H1 (cell line): ENCODE results near the gene DCLK1. TPM values are rescaled to one million over a fixed set of nuclear protein-coding genes. Genes with fewer than 3 reads are reported as not detected.
A peak's percentile ranks its signal among the peaks of the same experiment; 100 is the strongest.

Source experiments
- CTCF ChIA-PET: fragments of 300-600 bp; sonication (Branson Sonifier 250); formaldehyde crosslinking; loops from one replicate; lab custom pipeline; 2021; ENCODE audit not compliant: partially characterized antibody; lab: Charles Lee
- POLR2A ChIA-PET: fragments of 300-600 bp; sonication (Branson Sonifier 250); formaldehyde crosslinking; loops from one replicate; lab custom pipeline; 2021; ENCODE audit warnings: inconsistent platforms; ENCODE audit not compliant: partially characterized antibody; lab: Charles Lee
- DNase-seq, 2 experiments: peaks; one replicate each; pipeline versions ENCODE4 v3.0.0 to v3.0.0-alpha.2; 2010 to 2022; ENCODE audit warnings: low spot score in 2 of 2, low read depth in 1 of 2, mixed read lengths in 1 of 2
- FAIRE-seq: peaks from 2 replicates; lab custom pipeline; 2011; peaks lifted over from hg19 to GRCh38; lab: Jason Lieb, UNC
- H2AFZ ChIP-seq: 2 replicates; pipeline ENCODE4 v1.8.1; 2012; ENCODE audit warnings: low read length, inconsistent platforms
- H2AK5ac ChIP-seq: 2 replicates; pipeline ENCODE4 v1.6.1; 2013; ENCODE audit warnings: low read depth, low read length
- H2BK120ac ChIP-seq: replicated peaks from 2 replicates; pipeline ENCODE3; 2013; ENCODE audit warnings: low read depth, low read length, inconsistent platforms
- H2BK12ac ChIP-seq: 2 replicates; pipeline ENCODE4 v1.6.1; 2013; ENCODE audit warnings: low read depth, low read length
- H2BK15ac ChIP-seq: 2 replicates; pipeline ENCODE4 v1.6.1; 2013; ENCODE audit warnings: low read length
- H2BK20ac ChIP-seq: 2 replicates; pipeline ENCODE4 v1.6.1; 2013; ENCODE audit warnings: low read length
- H2BK5ac ChIP-seq: 2 replicates; pipeline ENCODE4 v1.6.1; 2013; ENCODE audit warnings: low read depth, low read length
- H3K14ac ChIP-seq: 2 replicates; pipeline ENCODE4 v1.6.1; 2013; ENCODE audit warnings: inconsistent platforms; ENCODE audit not compliant: insufficient read length
- H3K18ac ChIP-seq: 2 replicates; pipeline ENCODE4 v1.6.1; 2013; ENCODE audit warnings: low read length; ENCODE audit errors: extremely low read depth
- H3K23ac ChIP-seq: 2 replicates; pipeline ENCODE4 v1.6.1; 2013; ENCODE audit warnings: inconsistent platforms; ENCODE audit not compliant: insufficient read length
- H3K23me2 ChIP-seq: 2 replicates; pipeline ENCODE4 v1.6.1; 2013; ENCODE audit warnings: low read depth, low read length
- H3K27ac ChIP-seq: 2 replicates; pipeline ENCODE4 v1.6.1; 2011; ENCODE audit warnings: low read depth, low read length, inconsistent platforms
- H3K27me3 ChIP-seq, 4 experiments: replicated peaks in 1 of 4; 1 replicate in 1 of 4; 2 replicates in 3 of 4; pipeline versions ENCODE4 v1.6.1 to v1.8.1; 2011 to 2013; ENCODE audit warnings: low read length in 3 of 4, mild to moderate bottlenecking in 3 of 4, inconsistent platforms in 2 of 4, mixed read lengths in 2 of 4, moderate library complexity in 1 of 4; ENCODE audit not compliant: control insufficient read depth in 3 of 4, insufficient read depth in 3 of 4; ENCODE audit errors: extremely low read depth in 1 of 4
- H3K36me3 ChIP-seq, 4 experiments: 2 replicates each; pipeline versions ENCODE4 v1.6.1 to v1.8.1; 2011 to 2013; ENCODE audit warnings: mild to moderate bottlenecking in 4 of 4, low read length in 3 of 4, moderate library complexity in 2 of 4, control low read depth in 1 of 4, inconsistent platforms in 1 of 4; ENCODE audit not compliant: insufficient read depth in 4 of 4, control insufficient read depth in 2 of 4
- H3K4ac ChIP-seq: replicated peaks from 2 replicates; pipeline ENCODE3; 2013; ENCODE audit warnings: low read length, low read depth, mixed read lengths, inconsistent platforms; ENCODE audit not compliant: insufficient read length
- H3K4me1 ChIP-seq, 4 experiments: replicated peaks in 1 of 4; 1 replicate in 1 of 4; 2 replicates in 3 of 4; pipeline versions ENCODE4 v1.6.1 to v1.8.1; 2011 to 2013; ENCODE audit warnings: low read length in 3 of 4, inconsistent platforms in 2 of 4, mixed read lengths in 1 of 4; ENCODE audit not compliant: insufficient read depth in 4 of 4, control insufficient read depth in 3 of 4
- H3K4me2 ChIP-seq, 2 experiments: 2 replicates each; pipeline versions ENCODE4 v1.6.1 to v1.8.1; 2011 to 2013; ENCODE audit warnings: low read depth in 2 of 2, low read length in 2 of 2, control low read depth in 1 of 2, inconsistent platforms in 1 of 2, mild to moderate bottlenecking in 1 of 2; ENCODE audit not compliant: insufficient read depth in 1 of 2
- H3K4me3 ChIP-seq, 4 experiments: fragments of 200-600, 300-600 bp in 1 of 4; sonication (generic), shearing (Covaris generic), sonication (Bioruptor Twin) in 1 of 4; 2 replicates each; pipeline versions ENCODE4 v1.5.1 to v1.8.1; 2011 to 2016; ENCODE audit warnings: low read length in 4 of 4, low read depth in 3 of 4, control low read depth in 2 of 4, inconsistent platforms in 2 of 4, mild to moderate bottlenecking in 2 of 4, mixed read lengths in 1 of 4, moderate library complexity in 1 of 4; ENCODE audit not compliant: insufficient read depth in 2 of 4; ENCODE audit errors: extremely low read depth in 1 of 4
- H3K56ac ChIP-seq: replicated peaks from 2 replicates; pipeline ENCODE3; 2013; ENCODE audit warnings: low read depth, mild to moderate bottlenecking, mixed read lengths, low read length, inconsistent platforms; ENCODE audit not compliant: insufficient read length
- H3K79me1 ChIP-seq: 2 replicates; pipeline ENCODE4 v1.6.1; 2013; ENCODE audit warnings: low read depth, low read length, control low read depth
- H3K79me2 ChIP-seq, 2 experiments: 2 replicates each; pipeline versions ENCODE4 v1.6.1 to v1.8.1; 2012 to 2013; ENCODE audit warnings: low read length in 2 of 2, mild to moderate bottlenecking in 2 of 2, inconsistent platforms in 1 of 2; ENCODE audit not compliant: insufficient read depth in 2 of 2, control insufficient read depth in 1 of 2
- H3K9ac ChIP-seq, 4 experiments: replicated peaks in 1 of 4; 1 replicate in 1 of 4; 2 replicates in 3 of 4; pipeline versions ENCODE4 v1.6.1 to v1.8.1; 2011 to 2013; ENCODE audit warnings: low read depth in 3 of 4, low read length in 3 of 4, control low read depth in 2 of 4, mild to moderate bottlenecking in 2 of 4, moderate library complexity in 2 of 4, inconsistent platforms in 1 of 4; ENCODE audit errors: extremely low read depth in 1 of 4
- H3K9me3 ChIP-seq, 2 experiments: 2 replicates each; pipeline versions ENCODE4 v1.6.1 to v1.8.1; 2012 to 2013; ENCODE audit warnings: mild to moderate bottlenecking in 2 of 2, moderate library complexity in 2 of 2, control low read depth in 1 of 2, inconsistent platforms in 1 of 2, low read depth in 1 of 2, low read length in 1 of 2, mixed read lengths in 1 of 2; ENCODE audit not compliant: insufficient read depth in 2 of 2
- H4K20me1 ChIP-seq, 2 experiments: replicated peaks in 1 of 2; 2 replicates each; pipeline versions ENCODE3 to v1.8.1; 2011 to 2013; ENCODE audit warnings: inconsistent platforms in 2 of 2, low read length in 2 of 2, mild to moderate bottlenecking in 1 of 2; ENCODE audit not compliant: insufficient read depth in 2 of 2, control insufficient read depth in 1 of 2
- H4K5ac ChIP-seq: 2 replicates; pipeline ENCODE4 v1.6.1; 2013; ENCODE audit warnings: low read length, low read depth, mixed read lengths, inconsistent platforms; ENCODE audit not compliant: insufficient read length
- H4K8ac ChIP-seq: 2 replicates; pipeline ENCODE4 v1.8.0; 2013; ENCODE audit warnings: mild to moderate bottlenecking, moderate library complexity, low read length, inconsistent platforms; ENCODE audit not compliant: insufficient read depth; ENCODE audit errors: extremely low read depth
- H4K91ac ChIP-seq: replicated peaks from 2 replicates; pipeline ENCODE3; 2013; ENCODE audit warnings: low read length, mixed read lengths, inconsistent platforms; ENCODE audit not compliant: insufficient read length
- CBX8 ChIP-seq: fragments of 300-800, 300-1000 bp; sonication (generic); IDR thresholded peaks from 2 replicates; pipeline ENCODE4 v1.7.1; 2016; ENCODE audit warnings: low read depth, low read length, borderline replicate concordance
- HDAC2 ChIP-seq, 2 experiments: fragments of 300-600 bp in 1 of 2; sonication (generic) in 1 of 2; IDR thresholded peaks; 2 replicates each; pipeline ENCODE4 v1.6.1; 2011 to 2012; ENCODE audit warnings: low read depth in 2 of 2, low read length in 2 of 2, mild to moderate bottlenecking in 2 of 2, moderate library complexity in 2 of 2, borderline replicate concordance in 1 of 2, inconsistent platforms in 1 of 2
- KDM1A ChIP-seq: fragments of 200-600, 300-600 bp; sonication (generic); IDR thresholded peaks from 2 replicates; pipeline ENCODE4 v1.7.1; 2016; ENCODE audit warnings: mild to moderate bottlenecking, low read length, borderline replicate concordance
- NANOG ChIP-seq: IDR thresholded peaks from 2 replicates; pipeline ENCODE4 v1.6.1; 2011; ENCODE audit warnings: low read length, low read depth, mild to moderate bottlenecking, inconsistent platforms; ENCODE audit not compliant: insufficient read depth, poor library complexity, severe bottlenecking
- RAD21 ChIP-seq, 2 experiments: IDR thresholded peaks in 1 of 2; conservative IDR thresholded peaks in 1 of 2; 2 replicates each; pipeline ENCODE4 v1.6.1; 2011; ENCODE audit warnings: low read depth in 2 of 2, low read length in 2 of 2, improper control_type of control experiment in 1 of 2, inconsistent platforms in 1 of 2, mild to moderate bottlenecking in 1 of 2, moderate library complexity in 1 of 2
- TBP ChIP-seq: IDR thresholded peaks from 2 replicates; pipeline ENCODE4 v1.6.1; 2011; ENCODE audit warnings: low read depth, low read length, improper control_type of control experiment
- YY1 ChIP-seq: IDR thresholded peaks from 2 replicates; pipeline ENCODE4 v1.6.1; 2011; ENCODE audit warnings: low read depth, mild to moderate bottlenecking, low read length
- WGBS, 2 experiments: shearing (Covaris generic) in 1 of 2; methylation state at CpG; one replicate each; pipeline versions ENCODE4 v1.1.6 to v1.1.7; 2013 to 2015; ENCODE audit warnings: low lambda C conversion rate in 2 of 2, mixed read lengths in 2 of 2, inconsistent platforms in 1 of 2, low coverage in 1 of 2, missing lambda C conversion rate in 1 of 2; ENCODE audit not compliant: insufficient replicate concordance in 2 of 2, insufficient coverage in 1 of 2, insufficient read length in 1 of 2; ENCODE audit errors: extremely low coverage in 1 of 2, missing lambda C conversion rate in 1 of 2; 5-methylcytosine and 5-hydroxymethylcytosine counted together
- polyA plus RNA-seq, 7 experiments: library from polyadenylated mRNA; depleted of rRNA in 3 of 7; stranded (reverse) in 5 of 7; unstranded in 2 of 7; fragments of >200 nt in 5 of 7; fragments of 200-250 nt in 2 of 7; gene quantifications; 1 replicate in 5 of 7; 2 replicates in 1 of 7; 4 replicates in 1 of 7; pipeline versions ENCODE4 v1.2.1 to v1.2.3, GENCODE V29; 2011 to 2013; ENCODE audit warnings: missing spikeins in 2 of 7, mixed read lengths in 2 of 7
- total RNA-seq: library from RNA; stranded (reverse); fragmentation: NEBNext Ultra II Directional; extraction: Animal tissue kit (Norgen Biotek cat#: 25700); gene quantifications from 2 replicates; pipeline ENCODE4 v1.2.1, GENCODE V29; 2021
- TF ChIP-seq, protein P1 (sequence below): IDR thresholded peaks from 2 replicates; pipeline ENCODE4 v1.6.1; 2012; ENCODE audit warnings: inconsistent platforms

Gene DCLK1
- total and polyA plus RNA-seq, 2 of the 8 experiments (the other 6 are each of a cell fraction or from before 2014, with no cell fraction given), result 22.8 to 41.0 TPM

DNA sequence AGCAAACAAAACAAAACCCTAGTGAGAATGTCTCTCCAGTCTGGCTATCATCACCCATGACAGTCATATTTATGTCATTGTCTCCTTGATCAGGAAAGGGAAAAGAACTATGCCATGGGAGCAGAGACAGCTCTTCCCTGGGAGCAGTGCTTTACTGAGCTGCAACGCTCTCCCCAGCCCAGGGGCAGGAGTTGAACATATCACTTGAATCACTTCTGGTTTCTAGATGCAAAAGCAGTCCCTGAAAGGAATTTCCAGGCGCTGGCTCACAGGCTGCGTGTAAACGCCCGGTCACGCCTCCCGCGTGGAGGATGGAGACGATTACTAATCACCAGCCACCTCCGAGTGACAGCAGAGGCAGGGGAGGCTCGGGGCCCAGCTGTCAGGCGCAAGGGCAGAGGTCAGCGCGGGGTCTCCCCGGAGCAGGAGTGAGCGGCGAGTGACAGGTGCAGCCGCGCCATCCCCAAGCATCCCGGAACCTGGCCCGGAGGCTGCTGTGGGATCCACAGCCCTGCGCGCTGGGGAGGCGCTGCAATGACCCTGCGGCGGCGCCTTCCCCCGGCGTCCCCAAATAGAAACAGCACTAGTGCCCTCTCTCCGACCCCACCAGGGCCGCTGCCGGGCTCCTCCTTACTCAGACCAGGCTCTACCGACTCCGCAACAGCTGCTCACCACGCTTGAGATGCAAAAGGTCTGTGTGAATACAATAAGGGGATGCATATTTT is 23.5 kb upstream of the DCLK1 start:
- Histone ChIP-seq H4K5ac (no peak overlapping the region), H3K56ac (no peak overlapping the region), H3K27ac (no peak overlapping the region), H3K18ac (no peak overlapping the region), H3K9me3 (0 out of 4 replicates have a peak, but pooled peaks cover 0 to 2% of the 10 kb centered on the region in 2 experiments), H4K91ac (no peak overlapping the region), H2BK12ac (no peak overlapping the region), H3K23ac (no peak overlapping the region), H2AFZ (peak overlapping the region; percentile 47), H3K27me3 (peaks cover 0 to 3% (median 0%) of the 10 kb centered on the region in 4 experiments; a peak in 1 of 7 replicates), H3K36me3 (no peaks in the 10 kb centered on the region), H3K4me2 (peak overlapping the region; percentile 61), H3K4me3 (peak overlapping the region in 3 of 4 experiments; percentile 17 to 47 (median 18); a peak in 5 of 8 replicates), H2BK20ac (no peak overlapping the region), H2BK5ac (no peak overlapping the region), H3K14ac (no peak overlapping the region), H4K8ac (no peak overlapping the region; the same call in 1 of the 2 replicates), H3K79me2 (no peaks in the 10 kb centered on the region), H3K23me2 (peaks cover 3% of the 10 kb centered on the region; the same call in 1 of the 2 replicates), H3K4ac (no peak overlapping the region), H2BK15ac (no peak overlapping the region), H3K79me1 (no peaks in the 10 kb centered on the region), H4K20me1 (no peaks in the 10 kb centered on the region), H2AK5ac (no peak overlapping the region), H3K4me1 (no peaks in the 10 kb centered on the region), H3K9ac (no peak overlapping the region), H2BK120ac (no peak overlapping the region)
- TF ChIP-seq KDM1A, result peak; percentile 20; the same call in 1 of the 2 replicates
- 0 out of 2 replicates have a peak, but pooled peaks have one; percentile 14 for TF ChIP-seq YY1
- TF ChIP-seq HDAC2 (IDR thresholded peaks at IDR 0.05; ENCODE audit: borderline replicate concordance in 1 of 2, low read depth in 2 of 2, low read length in 2 of 2), result 0 out of 4 replicates have a peak, but pooled peaks of 1 of the 2 experiments have one; percentile 40
- TF ChIP-seq, protein P1, sequence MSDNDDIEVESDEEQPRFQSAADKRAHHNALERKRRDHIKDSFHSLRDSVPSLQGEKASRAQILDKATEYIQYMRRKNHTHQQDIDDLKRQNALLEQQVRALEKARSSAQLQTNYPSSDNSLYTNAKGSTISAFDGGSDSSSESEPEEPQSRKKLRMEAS, result peak; percentile 43; the same call in 1 of the 2 replicates
- no peak for TF ChIP-seq CBX8
- TF ChIP-seq RAD21 (IDR thresholded peaks at IDR 0.05 in 1 of 2, conservative IDR thresholded peaks at IDR 0.05 in 1 of 2; ENCODE audit: low read depth in 2 of 2, low read length in 2 of 2), result peak in 1 of 2 experiments; percentile 28; a peak in 1 of 4 replicates
- peak; percentile 39; the same call in 1 of the 2 replicates for TF ChIP-seq TBP
- no peak for TF ChIP-seq NANOG
- FAIRE-seq (no peak), DNase-seq (peak in 1 of 2 experiments; percentile 69)
- 19% methylated on average over 34 of the region's 35 CpGs; no CpG with 5 or more reads in 1 of the 2 experiments for WGBS, 2 experiments
- ChIA-PET CTCF (interaction anchor here (1.2 kb wide), 2 partner anchors 12 to 120 kb away, joined by 3 read pairs; no protein-coding TSS in a partner anchor), POLR2A (interaction anchor here (0.5 kb wide), 1 partner anchor 69 kb away, joined by 3 read pairs; no protein-coding TSS in a partner anchor)
